Muscle of arm (tissue), 12 donors: ENCODE data around the gene SPRR1A. TPM values are rescaled to one million over a fixed set of nuclear protein-coding genes. Genes with fewer than 3 reads are reported as not detected.

Experiments used
- DNase-seq: peaks from one replicate; pipeline ENCODE4 v3.0.0-alpha.2; 2013
- polyA plus RNA-seq, 12 donors: library from polyadenylated mRNA; unstranded; fragments of 120-200 nt; gene quantifications; one replicate each; pipeline ENCODE4 v1.2.1, GENCODE V29; 2013; ENCODE audit not compliant: insufficient read length in 12 of 12

The SPRR1A gene
- polyA plus RNA-seq, 12 donors: 1.5 to 3.9 (median 2.0) TPM; not detected in 9

GRCh38 chr1:153030895-153031294, 47.0 kb downstream of the SPRR1A start, which contains the start of gene SPRR1B:
Gene SPRR1B, plus strand, starts transcription at chr1:153031203. Its CDS starts 1,143 bp downstream, at chr1:153032346.
- DNase-seq: no peak

- DNase-seq: no peak
Measured at GRCh38 chr1:153032073-153032472, 48.2 kb downstream of the SPRR1A start.

GRCh38 chr1:153032677-153033308, 48.9 kb downstream of the SPRR1A start:
- DNase-seq: no peak

GRCh38 chr1:153035211-153035610, 51.3 kb downstream of the SPRR1A start:
- no peak for DNase-seq

Other genes starting within 250 kb of the SPRR1A start
- under 1 TPM in 1 of 12 donors, not detected in 11; 0.07 TPM for gene KPRP, start 226.1 kb upstream of the SPRR1A start, polyA plus RNA-seq
- not detected for gene LCE1F, start 208.9 kb upstream of the SPRR1A start, polyA plus RNA-seq
- gene LCE1E, start 197.8 kb upstream of the SPRR1A start, polyA plus RNA-seq: not detected
- not detected for gene LCE1D, start 187.4 kb upstream of the SPRR1A start, polyA plus RNA-seq
- gene LCE1C, start 177.4 kb upstream of the SPRR1A start, polyA plus RNA-seq: not detected
- gene LCE1B, start 172.1 kb upstream of the SPRR1A start, polyA plus RNA-seq: not detected
- not detected for gene LCE1A, start 156.6 kb upstream of the SPRR1A start, polyA plus RNA-seq
- gene LCE6A, start 141.2 kb upstream of the SPRR1A start, polyA plus RNA-seq: not detected
- gene LCE7A, start 124.1 kb upstream of the SPRR1A start, polyA plus RNA-seq: not detected
- gene SMCP, start 105.8 kb upstream of the SPRR1A start, polyA plus RNA-seq: not detected
- 10 to 100 TPM in 2 of 12 donors, 1 to 10 TPM in 1, under 1 TPM in 2, not detected in 7; 0.08 to 36.1 (median 1.9) TPM for gene IVL, start 75.5 kb upstream of the SPRR1A start, polyA plus RNA-seq
- gene SPRR5, start 36.9 kb upstream of the SPRR1A start, polyA plus RNA-seq: not detected
- not detected for gene SPRR4, start 13.4 kb upstream of the SPRR1A start, polyA plus RNA-seq
- 100 to 1,000 TPM in 1 of 12 donors, 10 to 100 TPM in 2, 1 to 10 TPM in 1, under 1 TPM in 1, not detected in 7; 0.97 to 142 (median 41.0) TPM for gene SPRR3, start 17.7 kb downstream of the SPRR1A start, polyA plus RNA-seq
- gene SPRR1B, start 47.1 kb downstream of the SPRR1A start, polyA plus RNA-seq: 10 to 100 TPM in 1 of 12 donors, 1 to 10 TPM in 2, not detected in 9; 4.0 to 32.6 (median 8.2) TPM
- gene SPRR2D, start 57.0 kb downstream of the SPRR1A start, polyA plus RNA-seq: under 1 TPM in 1 of 12 donors, not detected in 11; 0.76 TPM
- gene SPRR2A, start 73.4 kb downstream of the SPRR1A start, polyA plus RNA-seq: under 1 TPM in 1 of 12 donors, not detected in 11; 0.59 TPM
- under 1 TPM in 1 of 12 donors, not detected in 11; 0.34 TPM for gene SPRR2B, start 87.5 kb downstream of the SPRR1A start, polyA plus RNA-seq
- not detected for gene SPRR2E, start 110.4 kb downstream of the SPRR1A start, polyA plus RNA-seq
- gene SPRR2F, start 129.4 kb downstream of the SPRR1A start, polyA plus RNA-seq: under 1 TPM in 2 of 12 donors, not detected in 10; 0.32 to 0.36 TPM
- gene SPRR2G, start 166.8 kb downstream of the SPRR1A start, polyA plus RNA-seq: not detected
- not detected for gene LELP1, start 219.3 kb downstream of the SPRR1A start, polyA plus RNA-seq
- gene PRR9, start 233.5 kb downstream of the SPRR1A start, polyA plus RNA-seq: not detected